NCI-H2107 (cell line): ENCODE results near the gene EGR2.

Source experiments
- DNase-seq: peaks from one replicate; lab custom pipeline; 2025; lab: John Stamatoyannopoulos, UW

Gene EGR2

DNA sequence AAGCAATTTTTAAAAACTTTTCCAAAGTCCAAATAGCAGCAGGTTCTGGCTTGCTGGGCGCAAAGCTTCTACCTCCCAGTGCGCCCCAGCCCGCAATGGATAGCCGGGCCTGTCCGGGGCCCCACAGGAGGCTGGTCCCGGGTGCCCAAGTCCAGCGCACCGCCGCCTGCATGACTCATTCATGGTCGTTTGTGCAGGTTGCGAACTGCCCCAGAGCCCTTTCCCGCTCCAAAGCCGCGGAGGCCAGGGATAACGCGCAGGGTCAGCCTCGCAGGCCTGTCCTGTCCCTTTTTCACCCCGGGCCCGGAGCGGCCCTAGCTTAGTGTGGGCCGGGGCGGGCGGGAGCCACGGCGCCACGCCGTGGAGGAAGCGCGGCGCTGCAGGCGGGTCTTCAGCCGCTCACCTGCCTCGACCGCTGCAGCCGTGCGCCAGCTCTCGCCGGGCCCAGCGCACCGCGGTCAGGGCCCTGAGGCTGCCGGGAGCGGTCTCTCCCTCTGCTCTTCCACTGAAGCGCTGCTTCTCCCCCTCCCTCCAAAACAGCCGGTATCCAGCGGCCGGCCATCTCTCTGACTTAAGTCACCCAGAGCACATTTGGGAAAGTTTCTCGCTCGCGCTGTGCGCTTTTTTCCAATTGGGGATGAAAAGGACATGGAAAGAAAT is 1.7 kb upstream of the EGR2 start:
- DNase-seq: no peak

DNA sequence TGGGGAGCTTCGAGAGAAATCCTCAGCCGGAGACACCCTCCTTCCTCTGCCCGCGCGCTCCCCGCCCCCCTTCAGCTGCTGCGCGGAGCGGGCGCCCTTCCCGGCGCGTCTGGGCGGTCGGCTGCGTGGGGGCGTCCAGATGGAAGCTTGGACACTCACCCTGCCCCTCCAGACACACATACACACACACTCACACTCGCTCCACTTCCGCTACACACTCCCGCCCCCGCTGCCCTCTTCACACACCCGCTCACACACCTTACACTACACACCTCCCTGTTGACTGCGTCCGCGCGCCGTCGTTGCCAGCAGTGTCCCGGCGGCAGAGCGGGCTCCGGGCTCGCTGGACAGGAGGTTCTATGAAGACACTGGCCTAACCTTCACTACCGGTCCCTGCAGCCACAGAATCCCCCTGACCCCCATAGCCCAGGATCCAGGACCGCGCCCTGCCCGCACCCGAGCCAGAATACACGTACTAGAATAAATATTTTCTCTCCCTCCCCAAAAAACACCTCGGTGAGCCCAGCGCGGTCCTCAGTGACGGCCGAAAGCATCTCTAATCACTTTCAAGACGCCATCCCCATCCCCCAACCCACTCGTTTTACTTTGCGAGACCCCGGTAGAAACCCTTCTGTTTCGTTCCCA is 1.1 kb upstream of the EGR2 start:
- no peak for DNase-seq

DNA sequence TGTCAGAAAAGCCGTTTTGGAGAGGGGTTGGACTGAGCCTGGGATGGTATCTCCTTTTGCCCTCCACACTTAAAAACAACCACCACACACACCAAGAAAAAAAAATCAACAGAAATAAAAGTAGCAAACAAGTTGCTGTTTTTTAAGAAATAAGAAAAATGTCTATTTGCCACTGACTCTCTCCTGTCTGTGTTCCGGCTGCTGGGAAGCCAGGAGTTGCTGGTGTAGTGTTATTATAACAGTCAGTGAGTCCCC is 163 bp downstream of the EGR2 start:
- no peak for DNase-seq

DNA sequence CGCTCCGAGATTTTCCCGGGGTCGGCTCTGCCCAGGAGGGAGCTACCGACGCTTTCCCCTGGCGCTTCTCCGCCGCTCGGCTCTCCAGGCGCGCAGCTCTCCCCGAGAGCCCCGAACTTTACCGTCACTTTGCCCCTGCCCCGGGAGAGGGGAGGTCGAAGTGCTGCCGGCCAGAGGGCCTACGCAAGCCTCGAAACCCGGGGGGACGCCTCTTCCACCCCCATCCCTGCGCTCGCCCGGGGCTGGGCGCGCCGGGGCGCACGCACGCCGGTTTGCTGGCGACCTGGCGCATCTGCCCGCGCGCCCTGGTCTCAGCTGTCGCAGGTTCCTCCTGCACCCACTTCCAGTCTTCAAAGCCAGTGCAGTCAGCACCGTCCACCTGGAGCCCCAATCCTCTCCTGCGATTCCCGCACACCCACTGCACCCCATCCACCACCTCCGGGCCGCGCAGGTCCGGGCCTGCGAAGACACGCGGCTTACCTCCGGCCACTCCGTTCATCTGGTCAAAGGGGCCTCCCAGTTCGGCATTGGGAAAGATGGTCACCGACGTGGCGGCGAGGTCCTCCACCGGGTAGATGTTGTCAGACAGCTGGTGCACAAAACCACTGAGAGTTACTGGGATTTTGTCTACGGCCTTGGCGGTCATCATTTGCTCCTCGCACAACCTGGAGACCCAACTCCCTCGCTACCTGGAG is 638 bp downstream of the EGR2 start:
- no peak for DNase-seq

DNA sequence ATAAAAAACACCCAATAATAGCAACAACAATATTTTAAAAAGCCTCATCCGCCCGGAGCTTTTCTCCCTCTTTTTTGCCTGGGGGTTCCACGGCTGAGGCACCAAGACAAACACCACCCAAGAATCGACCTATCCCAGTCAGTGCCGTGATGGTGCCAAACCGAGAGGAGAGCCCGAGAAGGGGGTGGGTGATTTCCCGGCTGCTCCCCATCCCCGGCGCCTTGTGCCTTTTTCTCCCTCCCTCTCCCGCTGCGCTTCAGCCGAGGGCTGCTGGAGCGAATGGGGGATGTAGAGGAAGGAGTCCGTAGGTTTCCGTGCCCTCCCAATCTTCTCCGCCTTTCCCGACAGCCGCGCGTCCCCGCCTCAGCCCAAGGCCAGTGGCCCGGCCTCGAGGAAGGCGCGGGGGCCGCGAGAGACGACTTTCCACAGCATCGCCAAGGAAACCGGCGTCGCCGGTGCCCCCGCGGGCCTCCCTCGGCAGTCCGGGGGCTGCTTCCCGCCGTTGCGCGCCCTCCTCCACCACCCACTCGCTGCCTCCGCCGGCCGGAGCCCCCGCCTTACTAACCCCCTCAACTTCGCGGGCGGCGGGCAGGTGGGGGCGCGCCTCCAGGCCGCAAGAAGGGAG is 1.3 kb downstream of the EGR2 start:
- DNase-seq: no peak

DNA sequence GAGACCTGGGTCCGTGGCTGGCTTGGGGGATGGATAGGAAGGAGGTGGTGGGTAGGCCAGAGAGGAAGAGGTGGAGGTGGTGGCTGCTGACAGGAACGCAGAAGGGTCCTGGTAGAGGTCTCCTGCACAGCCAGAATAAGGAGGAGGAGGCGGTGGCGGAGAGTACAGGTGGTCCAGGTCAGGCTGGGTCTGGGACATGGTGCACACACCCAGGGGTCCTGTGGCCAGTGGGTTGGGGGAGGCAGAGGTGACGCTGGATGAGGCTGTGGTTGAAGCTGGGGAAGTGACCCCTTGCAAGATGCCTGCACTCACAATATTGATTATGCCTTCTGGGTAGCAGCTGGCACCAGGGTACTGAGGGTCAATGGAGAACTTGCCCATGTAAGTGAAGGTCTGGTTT is 2.2 kb downstream of the EGR2 start:
- DNase-seq: no peak

DNA sequence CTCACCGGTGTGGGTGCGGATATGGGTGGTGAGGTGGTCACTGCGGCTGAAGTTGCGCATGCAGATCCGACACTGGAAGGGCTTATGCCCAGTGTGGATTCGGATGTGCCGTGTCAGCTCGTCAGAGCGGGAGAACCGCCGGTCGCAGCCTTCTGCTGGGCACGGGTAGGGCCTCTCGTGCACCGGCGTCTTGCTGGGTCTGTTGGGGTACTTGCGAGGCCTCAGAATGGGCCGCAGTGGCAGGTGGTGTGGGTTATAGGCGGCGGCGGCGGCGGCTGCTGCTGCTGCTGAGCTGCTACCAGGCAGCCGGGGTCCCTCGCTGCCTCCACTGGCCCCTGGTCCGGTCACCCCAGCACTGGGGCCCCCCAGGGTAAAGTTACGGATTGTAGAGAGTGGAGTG is 2.7 kb downstream of the EGR2 start:
- no peak for DNase-seq

DNA sequence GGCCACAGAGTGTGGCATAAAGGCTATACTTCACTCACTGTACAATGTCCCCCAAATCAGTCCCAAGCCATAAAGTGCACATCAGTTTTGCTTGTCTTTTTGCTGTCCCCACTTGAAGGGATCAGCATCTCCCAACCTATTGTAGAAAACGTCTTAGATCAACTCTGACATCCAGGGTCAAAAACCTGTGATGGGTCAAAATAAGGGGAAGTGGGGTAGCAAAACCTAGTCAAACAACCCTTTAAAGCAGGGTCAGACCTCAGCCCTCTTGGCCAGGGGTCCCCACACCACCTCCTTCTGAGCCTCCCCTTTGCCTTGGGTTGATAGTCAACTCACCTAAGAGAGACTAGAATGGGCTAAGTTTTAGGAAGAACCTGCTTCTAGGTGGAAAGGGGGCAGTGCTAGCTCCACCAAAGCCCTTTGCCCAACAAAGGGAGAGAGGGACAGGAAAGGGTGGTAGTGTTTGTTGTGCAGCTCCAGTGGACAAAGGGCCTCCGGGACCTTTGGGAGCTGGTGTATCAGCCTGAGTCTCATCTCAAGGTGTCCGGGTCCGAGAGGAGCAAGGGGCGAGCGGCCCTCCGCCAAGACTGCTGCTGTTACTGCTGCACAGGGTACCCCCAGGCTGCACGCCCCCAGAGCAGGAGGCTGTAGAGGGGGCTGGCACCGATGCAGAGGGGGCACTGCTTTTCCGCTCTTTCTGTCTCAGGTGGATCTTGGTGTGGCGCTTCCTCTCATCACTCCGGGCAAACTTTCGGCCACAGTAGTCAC is 3.3 kb downstream of the EGR2 start:
- no peak for DNase-seq

DNA sequence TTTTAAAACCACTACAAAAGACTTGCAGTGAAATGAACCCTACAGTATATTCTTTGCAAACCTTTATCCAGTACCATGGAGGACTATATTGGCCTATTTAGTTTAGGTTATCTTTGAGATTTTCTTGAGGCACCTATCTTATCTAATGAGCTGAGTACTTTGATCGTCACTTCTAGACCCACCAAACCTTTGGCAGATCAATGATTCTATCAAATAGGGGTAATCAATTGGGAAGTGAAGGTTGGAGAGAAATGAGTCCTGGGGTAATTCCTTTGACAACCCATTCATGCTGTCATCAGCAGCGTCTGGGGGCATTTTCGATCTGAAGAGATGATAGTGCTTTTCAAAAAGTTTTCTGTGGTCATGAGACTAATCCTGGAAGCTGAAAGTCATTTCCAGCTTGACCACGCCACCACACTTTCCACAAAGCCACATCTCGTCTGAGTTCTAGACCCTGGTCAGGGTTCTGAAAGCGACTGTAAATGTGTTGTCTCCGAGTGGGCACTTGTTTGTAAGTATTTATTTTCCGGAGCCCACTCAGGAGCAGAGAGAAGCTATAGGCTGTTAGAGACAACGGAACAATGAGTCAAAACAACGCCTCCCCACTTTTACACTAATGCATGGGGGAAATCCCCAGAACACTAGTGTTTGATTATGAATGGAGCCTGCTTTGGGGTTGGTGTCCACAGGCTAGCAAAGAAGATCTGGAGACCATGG is 4.8 kb downstream of the EGR2 start:
- DNase-seq: no peak

DNA sequence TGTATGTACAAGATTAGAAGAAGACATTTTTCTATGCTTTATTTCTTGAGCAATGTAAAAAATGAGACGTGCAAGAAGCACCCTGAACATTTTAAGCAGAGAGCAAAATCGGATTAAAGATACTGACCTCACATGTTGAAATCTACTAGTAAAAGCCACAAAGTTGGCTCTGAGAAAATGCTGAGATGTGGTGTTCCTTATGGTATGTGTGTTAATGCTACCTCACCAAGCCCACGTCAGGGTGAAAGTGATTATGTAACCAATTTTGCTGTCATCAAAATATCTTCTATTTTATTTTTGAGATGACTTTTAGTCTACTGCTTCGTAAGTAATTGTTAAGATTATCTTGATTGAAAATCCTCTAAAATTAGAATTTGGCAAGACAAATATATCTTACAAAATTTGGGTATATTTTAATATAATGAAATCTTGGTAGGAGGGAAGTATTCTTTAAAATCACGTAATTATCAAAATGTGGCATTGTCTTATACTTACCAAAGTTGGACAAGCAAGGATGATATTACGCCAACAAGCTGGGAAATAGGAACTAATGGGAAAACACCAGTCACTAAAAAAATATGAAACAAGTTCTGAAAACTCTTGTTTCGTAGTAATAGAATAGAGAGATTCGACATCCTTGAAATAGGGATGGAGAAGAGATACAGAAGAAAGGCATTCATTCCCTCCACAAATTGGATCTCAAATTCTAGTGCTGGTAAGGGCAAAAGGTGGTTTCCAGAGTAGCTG is 5.8 kb downstream of the EGR2 start:
- no peak for DNase-seq

DNA sequence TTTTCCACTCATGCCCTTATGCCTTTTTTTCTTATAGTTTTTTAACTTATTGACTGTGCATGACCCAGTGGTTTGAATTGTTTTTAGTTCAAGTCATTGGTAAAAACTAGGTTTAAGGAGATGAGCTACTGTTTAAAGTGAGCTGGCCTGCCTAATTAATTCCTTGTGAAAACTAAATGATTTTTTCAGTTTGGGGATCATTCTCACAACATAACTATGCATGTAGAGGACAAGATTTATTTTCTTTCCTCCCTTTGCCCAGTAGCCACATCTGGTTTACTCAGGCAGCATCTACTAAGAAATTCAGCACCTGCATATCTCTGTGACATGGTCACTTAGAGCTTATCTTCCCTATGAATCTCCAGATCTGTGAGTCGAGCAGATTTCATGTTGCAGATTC is 9.9 kb downstream of the EGR2 start:
- DNase-seq: no peak

DNA sequence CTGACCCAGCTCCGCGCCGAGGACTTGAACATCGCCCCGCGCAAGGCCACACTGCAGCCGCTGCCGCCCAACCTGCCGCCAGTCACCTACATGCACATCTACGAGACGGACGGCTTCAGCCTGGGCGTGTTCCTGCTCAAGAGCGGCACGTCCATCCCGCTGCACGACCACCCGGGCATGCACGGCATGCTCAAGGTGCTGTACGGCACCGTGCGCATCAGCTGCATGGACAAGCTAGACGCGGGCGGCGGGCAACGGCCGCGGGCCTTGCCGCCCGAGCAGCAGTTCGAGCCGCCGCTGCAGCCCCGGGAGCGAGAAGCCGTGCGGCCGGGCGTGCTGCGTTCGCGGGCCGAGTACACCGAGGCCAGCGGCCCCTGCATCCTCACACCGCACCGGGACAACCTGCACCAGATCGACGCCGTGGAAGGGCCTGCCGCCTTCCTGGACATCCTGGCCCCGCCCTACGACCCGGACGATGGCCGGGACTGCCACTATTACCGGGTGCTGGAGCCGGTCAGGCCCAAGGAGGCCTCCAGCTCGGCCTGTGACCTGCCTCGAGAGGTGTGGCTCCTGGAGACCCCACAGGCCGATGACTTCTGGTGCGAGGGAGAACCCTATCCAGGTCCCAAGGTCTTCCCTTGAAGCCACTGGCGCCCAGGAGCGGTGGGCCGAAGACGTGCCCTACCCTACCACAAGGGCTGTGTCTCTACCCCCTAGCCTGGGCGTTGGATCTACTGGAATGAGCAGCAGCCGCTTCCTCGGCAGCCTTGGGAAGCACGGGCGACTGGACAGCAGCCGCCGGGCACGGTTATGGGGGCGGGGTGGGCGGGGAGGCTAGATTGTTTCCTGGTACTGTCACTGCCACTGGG is 10.7 kb downstream of the EGR2 start:
- no peak for DNase-seq

DNA sequence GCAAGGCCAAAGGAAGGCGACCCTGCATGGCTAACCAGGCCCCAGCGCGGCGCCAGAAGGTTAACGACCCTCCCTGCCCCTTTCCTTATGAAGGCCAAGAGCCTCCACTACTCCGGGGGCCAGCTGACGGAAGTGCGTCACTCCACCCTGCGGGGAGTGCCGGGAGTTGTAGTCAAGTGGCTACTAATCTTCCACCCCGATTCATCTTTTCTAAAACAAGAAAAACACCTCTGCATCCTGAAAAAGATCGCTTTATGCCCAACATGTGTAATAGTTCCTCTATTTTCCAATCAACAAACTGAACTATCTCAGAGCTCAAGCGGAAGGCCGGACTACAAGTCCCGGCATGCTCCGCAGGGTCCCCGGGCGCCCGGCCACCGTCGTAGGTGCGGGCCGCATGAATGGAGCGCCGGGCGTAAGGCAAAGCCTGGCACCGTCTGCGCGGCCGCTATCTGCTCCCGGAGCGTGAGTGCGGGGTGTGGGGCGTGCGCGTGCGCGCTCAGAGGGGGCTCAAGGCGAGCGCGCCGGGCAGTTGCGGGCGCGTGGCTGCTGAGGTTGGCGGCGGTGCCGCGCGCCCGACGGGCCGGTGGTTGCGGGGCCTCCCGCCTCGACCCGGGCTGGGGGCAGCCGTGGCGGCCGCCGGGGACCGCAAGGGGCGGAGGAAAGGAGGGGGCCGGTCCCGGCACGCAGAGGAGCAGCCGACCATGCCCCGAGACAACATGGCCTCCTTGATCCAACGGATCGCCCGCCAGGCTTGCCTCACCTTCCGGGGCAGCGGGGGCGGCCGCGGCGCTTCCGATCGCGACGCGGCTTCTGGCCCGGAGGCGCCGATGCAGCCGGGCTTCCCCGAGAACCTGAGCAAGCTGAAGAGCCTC is 11.6 kb downstream of the EGR2 start, which contains the start of gene ADO:
Gene ADO (plus strand): TSS at position 365 of the 875 bp plus-strand sequence. CDS start 340 bp downstream, at position 705.
- DNase-seq: peak; percentile 7

DNA sequence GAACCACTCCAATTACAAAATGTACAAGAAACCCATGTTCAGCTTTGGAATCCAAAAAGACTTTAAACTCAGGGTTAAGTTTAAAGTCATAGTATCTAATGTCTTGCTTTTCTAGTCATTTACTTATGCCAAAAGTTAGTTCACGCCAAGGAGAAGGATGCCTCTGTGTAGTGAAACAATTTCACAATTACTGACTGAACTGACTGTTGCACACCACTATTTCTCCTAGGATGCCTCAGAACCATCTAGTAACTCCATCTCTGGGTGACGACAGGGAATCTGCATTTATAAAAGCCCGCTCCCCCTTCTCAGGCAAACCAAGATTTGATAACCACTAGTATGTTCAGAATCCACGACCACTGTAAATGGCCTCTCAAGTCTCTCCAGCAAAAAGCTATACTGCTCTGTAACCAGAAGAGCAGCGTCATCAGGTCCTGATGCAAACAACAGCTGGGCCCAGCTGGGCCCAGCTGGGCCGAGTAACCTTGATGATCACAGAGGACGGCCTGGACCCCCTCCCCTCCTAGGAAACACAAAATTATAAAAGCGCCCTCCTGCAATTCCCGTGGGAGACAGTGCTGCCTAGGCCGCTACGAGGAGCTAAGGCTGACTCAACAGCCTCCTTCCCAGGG is 12.3 kb downstream of the EGR2 start:
- DNase-seq: no peak

DNA sequence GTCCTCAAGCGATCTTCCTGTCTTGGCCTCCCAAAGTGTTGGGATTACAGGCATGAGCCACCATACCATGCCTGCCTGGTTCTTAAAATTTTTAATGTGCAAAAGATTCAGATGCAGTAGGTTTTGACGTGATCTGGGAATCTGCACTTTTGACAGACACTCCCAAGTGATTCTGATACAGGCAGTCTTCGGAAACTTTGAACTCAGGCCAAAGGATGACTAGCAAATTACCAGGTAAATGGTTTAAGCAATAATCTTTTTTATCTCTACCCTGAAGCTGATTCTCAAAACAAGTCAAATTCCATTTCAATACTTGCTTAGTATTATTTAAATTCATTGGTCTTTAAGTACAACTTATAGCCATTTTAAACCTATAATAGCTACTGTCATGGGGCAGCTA is 14.3 kb downstream of the EGR2 start:
- DNase-seq: no peak

DNA sequence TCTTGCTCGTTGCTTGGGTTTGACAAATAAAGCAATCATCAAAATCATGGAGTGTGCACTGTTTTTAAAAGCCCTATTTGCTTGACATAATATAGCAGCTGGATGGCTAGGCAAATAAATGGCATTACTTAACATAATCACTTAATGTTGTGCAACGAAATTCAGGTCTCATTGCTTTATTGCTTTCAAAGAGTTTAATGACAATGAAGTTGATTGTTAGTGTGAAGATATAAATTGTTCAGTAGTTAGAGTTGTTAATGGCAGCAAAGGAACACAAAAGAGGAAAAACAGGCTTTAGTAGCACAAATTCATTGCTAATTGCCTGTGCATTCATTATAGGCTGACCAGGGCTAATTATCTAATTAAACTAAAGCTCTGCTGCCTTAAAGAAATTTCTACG is 19.3 kb downstream of the EGR2 start:
- no peak for DNase-seq

DNA sequence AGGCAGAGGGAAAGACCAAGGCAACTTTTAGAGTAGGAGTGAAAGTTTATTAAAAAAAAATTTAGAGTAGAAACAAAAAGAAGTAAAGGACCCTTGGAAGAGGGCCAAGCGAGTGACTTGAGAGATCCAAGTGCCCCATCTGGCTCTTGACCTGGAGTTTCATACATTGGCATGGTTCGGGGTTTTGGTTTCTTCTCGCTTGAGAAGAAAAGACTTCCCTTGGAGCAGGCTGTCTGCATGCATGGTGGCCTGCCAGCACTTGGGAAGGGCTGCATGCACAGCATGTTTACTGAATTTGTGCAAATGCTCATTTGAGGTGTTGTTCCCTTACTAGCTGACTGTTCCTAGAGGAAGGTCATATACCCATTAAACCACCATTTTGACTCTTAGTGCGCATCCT is 20.4 kb downstream of the EGR2 start:
- no peak for DNase-seq

DNA sequence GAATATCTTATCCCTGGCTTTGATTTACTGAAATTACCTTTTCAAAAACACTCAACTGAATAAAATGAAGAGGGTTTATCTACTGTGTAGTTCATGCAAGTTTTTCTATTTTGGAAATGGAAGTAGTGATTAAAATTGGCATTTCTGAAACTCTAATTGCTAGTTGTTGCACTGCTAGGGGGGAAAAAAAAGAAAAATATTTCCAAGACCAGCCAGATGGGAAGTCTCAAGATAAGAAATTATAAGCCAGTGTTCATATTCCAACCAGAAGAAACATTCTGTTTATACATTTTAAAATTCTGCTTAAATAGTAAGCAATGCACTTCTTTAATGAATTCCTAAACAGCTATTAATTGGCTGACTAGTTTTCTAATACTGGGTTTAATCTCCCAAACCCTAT is 21.1 kb downstream of the EGR2 start:
- no peak for DNase-seq

DNA sequence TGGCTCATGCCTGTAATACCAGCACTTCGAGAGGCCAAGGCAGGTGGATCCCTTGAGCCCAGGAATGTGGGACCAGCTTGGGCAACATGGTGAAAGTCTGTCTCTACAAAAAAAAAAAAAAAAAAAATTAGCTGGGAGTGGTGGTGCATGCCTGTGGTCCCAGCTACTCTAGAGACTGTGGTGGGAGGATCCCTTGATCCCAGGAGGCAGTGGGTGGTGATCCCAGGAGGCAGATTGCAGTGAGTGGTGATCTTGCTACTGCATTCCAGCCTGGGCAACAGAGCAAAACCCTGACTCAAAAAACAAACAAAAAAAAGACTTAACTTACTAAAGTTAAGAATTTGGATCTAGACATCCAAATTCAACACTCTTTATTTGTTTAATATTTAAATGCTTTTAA is 21.9 kb downstream of the EGR2 start:
- DNase-seq: no peak
